Liver (tissue), 9 donors: ENCODE results near the gene DLX6. TPM values are rescaled to one million over a fixed set of nuclear protein-coding genes. Genes with fewer than 3 reads are reported as not detected.

Source experiments
- DNase-seq: peaks from one replicate; pipeline ENCODE4 v3.0.0-alpha.2; 2017; ENCODE audit warnings: low spot score
- H3K27ac ChIP-seq, 2 donors: one replicate each; pipeline ENCODE4 v1.7.0; 2013; ENCODE audit warnings: inconsistent platforms in 2 of 2, low read length in 2 of 2, control low read depth in 1 of 2, low read depth in 1 of 2, mild to moderate bottlenecking in 1 of 2
- H3K27me3 ChIP-seq, 4 donors: one replicate each; pipeline versions ENCODE4 v1.6.1 to v1.7.0; 2013; ENCODE audit warnings: low read length in 3 of 4, inconsistent platforms in 1 of 4, mild to moderate bottlenecking in 1 of 4, moderate library complexity in 1 of 4; ENCODE audit not compliant: control insufficient read depth in 4 of 4, insufficient read depth in 4 of 4
- H3K36me3 ChIP-seq, 4 donors: one replicate each; pipeline versions ENCODE4 v1.6.1 to v1.7.0; 2013; ENCODE audit warnings: low read length in 3 of 4, mild to moderate bottlenecking in 3 of 4, low read depth in 1 of 4, moderate library complexity in 1 of 4; ENCODE audit not compliant: control insufficient read depth in 4 of 4, insufficient read depth in 3 of 4
- H3K4me1 ChIP-seq, 4 donors: one replicate each; pipeline versions ENCODE4 v1.6.1 to v1.7.0; 2013; ENCODE audit warnings: low read length in 3 of 4, mild to moderate bottlenecking in 3 of 4, moderate library complexity in 1 of 4; ENCODE audit not compliant: control insufficient read depth in 4 of 4, insufficient read depth in 4 of 4
- H3K4me3 ChIP-seq, 3 donors: one replicate each; pipeline versions ENCODE4 v1.6.1 to v1.7.0; 2013; ENCODE audit warnings: low read length in 3 of 3, control low read depth in 1 of 3, low read depth in 1 of 3, mild to moderate bottlenecking in 1 of 3
- H3K9ac ChIP-seq, 2 donors: one replicate each; pipeline ENCODE4 v1.7.0; 2013; ENCODE audit warnings: low read length in 2 of 2, mild to moderate bottlenecking in 2 of 2, moderate library complexity in 2 of 2, control low read depth in 1 of 2, low read depth in 1 of 2
- H3K9me3 ChIP-seq, 4 donors: one replicate each; pipeline versions ENCODE4 v1.6.1 to v1.7.0; 2013; ENCODE audit warnings: low read length in 3 of 4; ENCODE audit not compliant: control insufficient read depth in 4 of 4
- ATF3 ChIP-seq: IDR thresholded peaks from 2 replicates; pipeline ENCODE4 v1.6.1; 2016; ENCODE audit warnings: antibody characterized with exemption
- CTCF ChIP-seq: fragments of 150-350 bp; IDR thresholded peaks from 2 replicates; pipeline ENCODE4 v1.5.1; 2017; ENCODE audit warnings: improper control_type of control experiment, low read depth, low read length; ENCODE audit not compliant: missing input control
- EGR1 ChIP-seq, 2 donors: IDR thresholded peaks; 2 replicates each; pipeline ENCODE4 v1.6.1; 2016 to 2018; ENCODE audit warnings: antibody characterized with exemption in 2 of 2, low read depth in 2 of 2
- FOXA1 ChIP-seq: IDR thresholded peaks from 2 replicates; pipeline ENCODE4 v1.6.1; 2016; ENCODE audit warnings: antibody characterized with exemption
- FOXA2 ChIP-seq: IDR thresholded peaks from 2 replicates; pipeline ENCODE4 v1.6.1; 2016; ENCODE audit warnings: antibody characterized with exemption
- GABPA ChIP-seq, 2 donors: IDR thresholded peaks in 1 of 2; conservative IDR thresholded peaks in 1 of 2; 2 replicates each; pipeline ENCODE4 v1.6.1; 2016; ENCODE audit warnings: antibody characterized with exemption in 2 of 2, mild to moderate bottlenecking in 1 of 2, moderate library complexity in 1 of 2
- HNF4A ChIP-seq, 2 donors: conservative IDR thresholded peaks; 2 replicates each; pipeline ENCODE4 v1.6.1; 2016; ENCODE audit warnings: antibody characterized with exemption in 2 of 2, mild to moderate bottlenecking in 2 of 2
- HNF4G ChIP-seq: IDR thresholded peaks from 2 replicates; pipeline ENCODE4 v1.6.1; 2016; ENCODE audit warnings: antibody characterized with exemption
- JUND ChIP-seq, 2 donors: IDR thresholded peaks; 2 replicates each; pipeline ENCODE4 v1.6.1; 2016; ENCODE audit warnings: antibody characterized with exemption in 2 of 2
- MAX ChIP-seq: IDR thresholded peaks from 2 replicates; pipeline ENCODE4 v1.6.1; 2016; ENCODE audit warnings: antibody characterized with exemption
- NR2F2 ChIP-seq: IDR thresholded peaks from 2 replicates; pipeline ENCODE4 v1.6.1; 2016; ENCODE audit warnings: antibody characterized with exemption
- RAD21 ChIP-seq, 2 donors: IDR thresholded peaks; 2 replicates each; pipeline ENCODE4 v1.6.1; 2016; ENCODE audit warnings: antibody characterized with exemption in 2 of 2, mild to moderate bottlenecking in 2 of 2
- RXRA ChIP-seq, 2 donors: IDR thresholded peaks; 2 replicates each; pipeline ENCODE4 v1.6.1; 2017 to 2018; ENCODE audit warnings: antibody characterized with exemption in 2 of 2, mild to moderate bottlenecking in 1 of 2
- SP1 ChIP-seq: IDR thresholded peaks from 2 replicates; pipeline ENCODE4 v1.6.1; 2018; ENCODE audit warnings: antibody characterized with exemption, mild to moderate bottlenecking
- TAF1 ChIP-seq: conservative IDR thresholded peaks from 2 replicates; pipeline ENCODE4 v1.6.1; 2016; ENCODE audit warnings: antibody characterized with exemption, mild to moderate bottlenecking
- YY1 ChIP-seq: IDR thresholded peaks from 2 replicates; pipeline ENCODE4 v1.6.1; 2016; ENCODE audit warnings: antibody characterized with exemption, mild to moderate bottlenecking
- WGBS: extraction: QIAGEN DNeasy Blood & Tissue Kit; methylation state at CpG from one replicate; pipeline ENCODE4 v1.1.7; 2013; 5-methylcytosine and 5-hydroxymethylcytosine counted together
- polyA plus RNA-seq, 2 donors: library from polyadenylated mRNA; stranded (reverse) in 1 of 2; unstranded in 1 of 2; fragments of 200-250 nt in 1 of 2; fragments of >200 nt in 1 of 2; fragmentation: Nextera tagmentation in 1 of 2; extraction: Ambion mirVana in 1 of 2; gene quantifications; one replicate each; pipeline versions ENCODE4 v1.2.1 to v1.2.3, GENCODE V29; 2013 to 2015
- total RNA-seq, 2 donors: library from RNA; depleted of rRNA; stranded (reverse); fragments of >200 nt; gene quantifications; one replicate each; pipeline ENCODE4 v1.2.3, GENCODE V29; 2014
- TF ChIP-seq, protein P1 (sequence below): IDR thresholded peaks from 2 replicates; pipeline ENCODE4 v1.6.1; 2016; ENCODE audit warnings: antibody characterized with exemption, mild to moderate bottlenecking
- TF ChIP-seq, protein P2 (sequence below): IDR thresholded peaks from 2 replicates; pipeline ENCODE4 v1.6.1; 2016; ENCODE audit warnings: antibody characterized with exemption
- donor health status: healthy.
- donor health status: healthy.
- donor health status: healthy.
- donor health status: healthy.
- donor health status: healthy.

DLX6 gene
- total and polyA plus RNA-seq, 4 donors = not detected

- TF ChIP-seq, protein P1, sequence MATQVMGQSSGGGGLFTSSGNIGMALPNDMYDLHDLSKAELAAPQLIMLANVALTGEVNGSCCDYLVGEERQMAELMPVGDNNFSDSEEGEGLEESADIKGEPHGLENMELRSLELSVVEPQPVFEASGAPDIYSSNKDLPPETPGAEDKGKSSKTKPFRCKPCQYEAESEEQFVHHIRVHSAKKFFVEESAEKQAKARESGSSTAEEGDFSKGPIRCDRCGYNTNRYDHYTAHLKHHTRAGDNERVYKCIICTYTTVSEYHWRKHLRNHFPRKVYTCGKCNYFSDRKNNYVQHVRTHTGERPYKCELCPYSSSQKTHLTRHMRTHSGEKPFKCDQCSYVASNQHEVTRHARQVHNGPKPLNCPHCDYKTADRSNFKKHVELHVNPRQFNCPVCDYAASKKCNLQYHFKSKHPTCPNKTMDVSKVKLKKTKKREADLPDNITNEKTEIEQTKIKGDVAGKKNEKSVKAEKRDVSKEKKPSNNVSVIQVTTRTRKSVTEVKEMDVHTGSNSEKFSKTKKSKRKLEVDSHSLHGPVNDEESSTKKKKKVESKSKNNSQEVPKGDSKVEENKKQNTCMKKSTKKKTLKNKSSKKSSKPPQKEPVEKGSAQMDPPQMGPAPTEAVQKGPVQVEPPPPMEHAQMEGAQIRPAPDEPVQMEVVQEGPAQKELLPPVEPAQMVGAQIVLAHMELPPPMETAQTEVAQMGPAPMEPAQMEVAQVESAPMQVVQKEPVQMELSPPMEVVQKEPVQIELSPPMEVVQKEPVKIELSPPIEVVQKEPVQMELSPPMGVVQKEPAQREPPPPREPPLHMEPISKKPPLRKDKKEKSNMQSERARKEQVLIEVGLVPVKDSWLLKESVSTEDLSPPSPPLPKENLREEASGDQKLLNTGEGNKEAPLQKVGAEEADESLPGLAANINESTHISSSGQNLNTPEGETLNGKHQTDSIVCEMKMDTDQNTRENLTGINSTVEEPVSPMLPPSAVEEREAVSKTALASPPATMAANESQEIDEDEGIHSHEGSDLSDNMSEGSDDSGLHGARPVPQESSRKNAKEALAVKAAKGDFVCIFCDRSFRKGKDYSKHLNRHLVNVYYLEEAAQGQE = no peak
- no peak for TF ChIP-seq YY1
Observed at GRCh38 chr7:96992192-96993005, 13.0 kb upstream of the DLX6 start (continued).

GRCh38 chr7:96993094-96993865, 12.1 kb upstream of the DLX6 start:
- H3K4me1 ChIP-seq = peaks cover 0 to 14% (median 6%) of the 10 kb centered on the region in 4 donors
- H3K9ac ChIP-seq = no peak overlapping the region
- TF ChIP-seq, protein P2, sequence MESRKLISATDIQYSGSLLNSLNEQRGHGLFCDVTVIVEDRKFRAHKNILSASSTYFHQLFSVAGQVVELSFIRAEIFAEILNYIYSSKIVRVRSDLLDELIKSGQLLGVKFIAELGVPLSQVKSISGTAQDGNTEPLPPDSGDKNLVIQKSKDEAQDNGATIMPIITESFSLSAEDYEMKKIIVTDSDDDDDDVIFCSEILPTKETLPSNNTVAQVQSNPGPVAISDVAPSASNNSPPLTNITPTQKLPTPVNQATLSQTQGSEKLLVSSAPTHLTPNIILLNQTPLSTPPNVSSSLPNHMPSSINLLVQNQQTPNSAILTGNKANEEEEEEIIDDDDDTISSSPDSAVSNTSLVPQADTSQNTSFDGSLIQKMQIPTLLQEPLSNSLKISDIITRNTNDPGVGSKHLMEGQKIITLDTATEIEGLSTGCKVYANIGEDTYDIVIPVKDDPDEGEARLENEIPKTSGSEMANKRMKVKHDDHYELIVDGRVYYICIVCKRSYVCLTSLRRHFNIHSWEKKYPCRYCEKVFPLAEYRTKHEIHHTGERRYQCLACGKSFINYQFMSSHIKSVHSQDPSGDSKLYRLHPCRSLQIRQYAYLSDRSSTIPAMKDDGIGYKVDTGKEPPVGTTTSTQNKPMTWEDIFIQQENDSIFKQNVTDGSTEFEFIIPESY = no peak
- TF ChIP-seq FOXA2 (no peak), CTCF (no peak), RAD21 (IDR thresholded peaks at IDR 0.05) (no peak), RXRA (IDR thresholded peaks at IDR 0.05) (no peak), EGR1 (IDR thresholded peaks at IDR 0.05; ENCODE audit: low read depth in 2 of 2) (no peak), HNF4G (no peak), MAX (no peak), TAF1 (no peak), FOXA1 (no peak), SP1 (no peak), JUND (IDR thresholded peaks at IDR 0.05) (no peak), ATF3 (no peak), NR2F2 (no peak), GABPA (IDR thresholded peaks at IDR 0.05 in 1 of 2, conservative IDR thresholded peaks at IDR 0.05 in 1 of 2) (no peak), YY1 (no peak), HNF4A (conservative IDR thresholded peaks at IDR 0.05) (no peak)
- TF ChIP-seq, protein P1 = no peak
- no peak for DNase-seq
- H3K27ac ChIP-seq = no peak overlapping the region
- H3K27me3 ChIP-seq = peaks cover 6 to 46% (median 24%) of the 10 kb centered on the region in 4 donors
- 18% methylated on average over 27 of the region's 27 CpGs for WGBS
- H3K36me3 ChIP-seq = no peaks in the 10 kb centered on the region
- no peak overlapping the region for H3K4me3 ChIP-seq
- H3K9me3 ChIP-seq = peaks cover 0 to 10% (median 0%) of the 10 kb centered on the region in 4 donors
